ENCODE results near the gene DDX41.

DDX41 gene

DNA sequence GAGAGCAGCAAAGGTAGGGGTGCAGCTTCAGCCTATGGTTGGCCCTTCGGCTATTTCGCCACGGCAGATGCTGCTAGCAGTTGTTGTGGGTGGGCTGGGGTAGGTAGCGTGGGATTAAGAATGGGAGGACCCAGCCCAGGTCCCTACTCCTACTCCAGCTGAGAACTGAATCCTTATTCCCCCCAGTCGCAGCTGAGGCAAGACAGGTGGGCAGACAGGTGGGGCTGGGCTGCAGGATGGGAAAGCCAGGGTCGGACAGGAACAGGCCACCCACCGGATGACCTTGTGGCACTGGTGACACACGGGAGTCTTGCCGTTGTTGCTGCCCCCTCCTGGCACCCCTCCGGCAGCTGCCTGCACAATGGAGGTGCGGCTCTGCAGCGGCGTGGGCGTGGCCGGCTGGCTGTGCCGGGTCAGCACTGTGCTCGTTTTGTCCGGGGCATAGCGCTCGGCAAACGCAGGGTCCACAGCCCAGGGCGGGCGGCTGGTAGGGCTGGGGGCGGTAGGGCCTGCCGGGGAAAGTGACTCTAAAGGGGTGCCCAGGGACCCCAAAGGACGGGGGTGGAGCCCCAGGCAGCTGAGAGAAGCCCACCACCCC is 27.5 kb downstream of the DDX41 start:
- Histone ChIP-seq H3K27ac (ENCODE audit: low read depth, low read length, poor library complexity, severe bottlenecking) (peak overlapping the region; percentile 72), H2AFZ (ENCODE audit: low read length) (no peak overlapping the region), H3F3A (ENCODE audit: insufficient read depth, low read length) (no peaks in the 10 kb centered on the region), H4K20me1 (ENCODE audit: insufficient read depth, low read length) (no peaks in the 10 kb centered on the region), H3K9me2 (ENCODE audit: low read depth, low read length) (no peaks in the 10 kb centered on the region), H3K4me2 (ENCODE audit: low read length) (peak overlapping the region; percentile 55), H3K9me3 (ENCODE audit: low read length) (no peaks in the 10 kb centered on the region), H3K36me3 (ENCODE audit: insufficient read depth, low read length) (peaks cover 14% of the 10 kb centered on the region), H3K4me3 (ENCODE audit: low read depth, low read length, poor library complexity, severe bottlenecking) (peak overlapping the region; percentile 33), H3K4me1 (ENCODE audit: insufficient read depth, low read length, severe bottlenecking) (peaks cover 31% of the 10 kb centered on the region), H3K27me3 (ENCODE audit: insufficient read depth, low read length) (no peaks in the 10 kb centered on the region), H3K9ac (ENCODE audit: low read length) (peak overlapping the region; percentile 33; the same call in 1 of the 2 replicates), H3K79me2 (ENCODE audit: insufficient read depth, low read length) (no peaks in the 10 kb centered on the region)
- TF ChIP-seq, protein P1, sequence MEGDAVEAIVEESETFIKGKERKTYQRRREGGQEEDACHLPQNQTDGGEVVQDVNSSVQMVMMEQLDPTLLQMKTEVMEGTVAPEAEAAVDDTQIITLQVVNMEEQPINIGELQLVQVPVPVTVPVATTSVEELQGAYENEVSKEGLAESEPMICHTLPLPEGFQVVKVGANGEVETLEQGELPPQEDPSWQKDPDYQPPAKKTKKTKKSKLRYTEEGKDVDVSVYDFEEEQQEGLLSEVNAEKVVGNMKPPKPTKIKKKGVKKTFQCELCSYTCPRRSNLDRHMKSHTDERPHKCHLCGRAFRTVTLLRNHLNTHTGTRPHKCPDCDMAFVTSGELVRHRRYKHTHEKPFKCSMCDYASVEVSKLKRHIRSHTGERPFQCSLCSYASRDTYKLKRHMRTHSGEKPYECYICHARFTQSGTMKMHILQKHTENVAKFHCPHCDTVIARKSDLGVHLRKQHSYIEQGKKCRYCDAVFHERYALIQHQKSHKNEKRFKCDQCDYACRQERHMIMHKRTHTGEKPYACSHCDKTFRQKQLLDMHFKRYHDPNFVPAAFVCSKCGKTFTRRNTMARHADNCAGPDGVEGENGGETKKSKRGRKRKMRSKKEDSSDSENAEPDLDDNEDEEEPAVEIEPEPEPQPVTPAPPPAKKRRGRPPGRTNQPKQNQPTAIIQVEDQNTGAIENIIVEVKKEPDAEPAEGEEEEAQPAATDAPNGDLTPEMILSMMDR (IDR thresholded peaks at IDR 0.05; ENCODE audit: low read length), result peak; percentile 70
- TF ChIP-seq EZH2 (IDR thresholded peaks at IDR 0.05; ENCODE audit: borderline replicate concordance, low read length), result no peak

DNA sequence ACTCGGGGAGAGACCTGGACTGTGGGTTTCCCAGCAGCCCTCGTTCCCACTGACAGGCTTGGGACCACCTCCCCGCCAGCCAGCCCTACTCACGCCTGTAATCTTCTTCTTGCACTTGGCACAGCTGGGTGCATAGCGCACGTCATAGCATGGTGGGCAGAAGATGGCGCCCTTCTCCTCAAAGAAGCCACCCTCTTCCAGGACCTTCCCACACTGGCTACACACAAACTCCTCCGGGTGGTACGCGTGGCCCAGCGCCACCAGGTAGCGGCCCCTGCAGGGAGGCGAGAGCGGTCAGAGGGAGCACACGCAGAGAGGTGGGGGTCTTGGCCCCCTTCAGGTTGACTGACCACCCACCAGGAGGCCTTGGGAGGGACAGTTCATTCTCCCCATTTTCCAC is 28.8 kb downstream of the DDX41 start:
- H3K36me3 ChIP-seq (ENCODE audit: insufficient read depth, low read length), result peaks cover 14% of the 10 kb centered on the region
- H3K4me3 ChIP-seq (ENCODE audit: low read depth, low read length, poor library complexity, severe bottlenecking), result no peak overlapping the region
- H3K9me2 ChIP-seq (ENCODE audit: low read depth, low read length), result no peaks in the 10 kb centered on the region
- no peaks in the 10 kb centered on the region for H3F3A ChIP-seq (ENCODE audit: insufficient read depth, low read length)
- H4K20me1 ChIP-seq (ENCODE audit: insufficient read depth, low read length), result no peaks in the 10 kb centered on the region
- no peaks in the 10 kb centered on the region for H3K9me3 ChIP-seq (ENCODE audit: low read length)
- TF ChIP-seq, protein P1 (IDR thresholded peaks at IDR 0.05; ENCODE audit: low read length), result peak; percentile 23; the same call in 1 of the 2 replicates
- TF ChIP-seq EZH2 (IDR thresholded peaks at IDR 0.05; ENCODE audit: borderline replicate concordance, low read length), result no peak
- H3K27me3 ChIP-seq (ENCODE audit: insufficient read depth, low read length), result no peaks in the 10 kb centered on the region
- peaks cover 27% of the 10 kb centered on the region for H3K4me1 ChIP-seq (ENCODE audit: insufficient read depth, low read length, severe bottlenecking)
- H3K4me2 ChIP-seq (ENCODE audit: low read length), result no peak overlapping the region
- H2AFZ ChIP-seq (ENCODE audit: low read length), result no peak overlapping the region
- H3K9ac ChIP-seq (ENCODE audit: low read length), result no peak overlapping the region
- H3K27ac ChIP-seq (ENCODE audit: low read depth, low read length, poor library complexity, severe bottlenecking), result no peak overlapping the region
- no peaks in the 10 kb centered on the region for H3K79me2 ChIP-seq (ENCODE audit: insufficient read depth, low read length)

DNA sequence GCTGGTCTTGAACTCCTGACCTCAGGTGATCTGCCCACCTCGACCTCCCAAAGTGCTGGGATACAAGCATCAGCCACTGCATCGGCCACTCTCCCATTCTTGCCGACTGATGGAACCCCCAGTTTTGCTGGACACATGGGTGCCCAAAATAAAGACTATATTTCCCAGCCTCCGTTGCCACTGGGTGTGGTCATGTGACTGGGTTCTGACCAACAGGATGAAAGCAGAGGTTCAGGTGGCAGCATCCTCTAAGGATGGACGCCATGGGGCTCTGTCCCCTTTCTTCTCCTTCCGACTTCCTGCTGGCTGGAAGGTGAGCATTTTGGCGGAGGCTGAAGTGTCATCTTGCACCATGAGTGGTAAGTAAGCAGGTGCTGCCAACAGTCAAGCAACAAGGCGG is 29.6 kb downstream of the DDX41 start:
- H2AFZ ChIP-seq (ENCODE audit: low read length), result no peak overlapping the region
- no peak overlapping the region for H3K4me2 ChIP-seq (ENCODE audit: low read length)
- H3K27me3 ChIP-seq (ENCODE audit: insufficient read depth, low read length), result no peaks in the 10 kb centered on the region
- H3K9me2 ChIP-seq (ENCODE audit: low read depth, low read length), result no peaks in the 10 kb centered on the region
- no peaks in the 10 kb centered on the region for H3K9me3 ChIP-seq (ENCODE audit: low read length)
- H3F3A ChIP-seq (ENCODE audit: insufficient read depth, low read length), result no peaks in the 10 kb centered on the region
- no peak overlapping the region for H3K9ac ChIP-seq (ENCODE audit: low read length)
- peaks cover 27% of the 10 kb centered on the region for H3K4me1 ChIP-seq (ENCODE audit: insufficient read depth, low read length, severe bottlenecking)
- no peaks in the 10 kb centered on the region for H4K20me1 ChIP-seq (ENCODE audit: insufficient read depth, low read length)
- peaks cover 14% of the 10 kb centered on the region for H3K36me3 ChIP-seq (ENCODE audit: insufficient read depth, low read length)
- H3K27ac ChIP-seq (ENCODE audit: low read depth, low read length, poor library complexity, severe bottlenecking), result no peak overlapping the region
- TF ChIP-seq, protein P1 (IDR thresholded peaks at IDR 0.05; ENCODE audit: low read length), result no peak
- TF ChIP-seq EZH2 (IDR thresholded peaks at IDR 0.05; ENCODE audit: borderline replicate concordance, low read length), result no peak
- no peak overlapping the region for H3K4me3 ChIP-seq (ENCODE audit: low read depth, low read length, poor library complexity, severe bottlenecking)
- H3K79me2 ChIP-seq (ENCODE audit: insufficient read depth, low read length), result no peaks in the 10 kb centered on the region

All from OCI-LY1 (cell line).